ENCODE results near the gene ETV1.

ETV1 gene

GRCh38 chr7:13852281-13852968 lies 137.0 kb downstream of the ETV1 start:
- no peak for TF ChIP-seq CTCF (IDR thresholded peaks at IDR 0.05)
- Histone ChIP-seq H3K36me3 (no peaks in the 10 kb centered on the region), H3K9me3 (no peaks in the 10 kb centered on the region), H3K27ac (no peak overlapping the region), H3K4me3 (no peak overlapping the region), H3K4me1 (peaks cover 0 to 19% (median 0%) of the 10 kb centered on the region in 4 donors), H3K27me3 (no peaks in the 10 kb centered on the region)
- no peak for DNase-seq
- intact Hi-C loops (cut with DNase I; ENCODE audit: low total_unique reads): no loop called here

GRCh38 chr7:13851736-13852135 lies 137.7 kb downstream of the ETV1 start:
- Histone ChIP-seq H3K4me3 (no peak overlapping the region), H3K27me3 (no peaks in the 10 kb centered on the region), H3K27ac (no peak overlapping the region), H3K36me3 (no peaks in the 10 kb centered on the region), H3K4me1 (peaks cover 0 to 19% (median 0%) of the 10 kb centered on the region in 4 donors), H3K9me3 (no peaks in the 10 kb centered on the region)
- no peak for TF ChIP-seq CTCF (IDR thresholded peaks at IDR 0.05)
- no peak for DNase-seq
- intact Hi-C loops (cut with DNase I; ENCODE audit: low total_unique reads): no loop called here

DNA sequence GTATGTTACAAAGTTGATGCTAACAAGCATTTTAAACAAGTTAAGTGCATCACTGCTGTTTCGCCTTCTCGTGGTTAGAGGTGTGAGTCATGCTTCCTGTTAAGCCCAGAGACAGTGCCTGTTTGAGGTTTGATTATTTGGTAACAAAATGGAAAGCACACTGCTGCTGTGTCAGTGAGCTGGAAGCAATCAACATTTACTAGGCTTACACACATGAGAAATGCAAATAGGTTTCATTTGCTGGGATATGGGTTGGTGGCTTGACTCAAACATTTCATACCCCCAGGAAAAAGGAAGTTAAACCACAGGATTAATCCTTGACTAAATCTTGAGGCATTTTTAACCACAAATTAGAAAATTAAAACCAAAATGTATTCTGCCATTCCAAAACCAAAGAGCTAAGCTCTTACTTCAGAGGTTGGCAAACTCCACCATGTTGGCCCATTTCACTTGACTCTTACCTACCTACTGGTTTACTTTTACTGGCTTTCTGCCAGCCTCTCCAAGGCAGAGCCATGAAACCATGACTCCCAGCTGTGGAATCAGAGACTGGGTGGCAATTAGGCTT lies 139.2 kb downstream of the ETV1 start:
- Histone ChIP-seq H3K36me3 (no peaks in the 10 kb centered on the region), H3K9me3 (no peaks in the 10 kb centered on the region), H3K4me1 (peaks cover 0 to 19% (median 0%) of the 10 kb centered on the region in 4 donors), H3K4me3 (no peak overlapping the region), H3K27ac (no peak overlapping the region), H3K27me3 (no peaks in the 10 kb centered on the region)
- TF ChIP-seq CTCF (IDR thresholded peaks at IDR 0.05): no peak
- intact Hi-C loops (cut with DNase I; ENCODE audit: low total_unique reads): no loop called here
- DNase-seq: no peak

DNA sequence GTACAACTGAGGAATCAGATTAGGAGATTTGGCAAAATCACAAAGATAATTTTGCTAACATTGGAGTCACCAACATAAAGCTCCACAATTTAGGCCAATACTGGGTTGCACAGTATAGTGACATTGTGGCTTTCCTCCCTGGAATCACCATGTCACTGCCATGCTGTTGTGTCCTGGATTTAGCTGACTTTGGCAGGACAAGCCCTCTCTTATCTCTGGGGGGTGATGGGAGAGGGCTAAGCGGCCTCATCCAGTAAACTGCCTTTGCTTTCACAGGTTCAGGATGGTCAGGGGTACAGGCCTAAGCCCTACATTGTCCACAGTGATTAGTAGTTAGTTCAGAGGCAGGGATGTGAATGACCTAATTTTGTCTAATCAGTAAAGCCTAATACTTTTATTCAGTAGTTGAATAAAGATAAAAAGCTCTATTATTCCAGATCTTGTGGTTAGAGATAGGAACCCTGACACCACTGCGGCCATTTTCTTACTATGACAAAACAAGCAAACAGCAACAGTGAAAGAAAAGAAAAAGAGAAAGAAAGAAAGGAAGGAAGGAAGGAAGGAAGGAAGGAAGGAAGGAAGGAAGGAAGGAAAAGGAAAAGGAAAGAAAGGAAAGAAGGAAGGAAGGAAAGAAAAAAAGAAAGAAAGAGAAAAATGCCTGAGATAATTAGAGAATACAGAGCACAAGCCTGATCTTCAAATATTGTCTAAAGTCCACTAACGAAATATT lies 140.1 kb downstream of the ETV1 start:
- intact Hi-C loops (cut with DNase I; ENCODE audit: low total_unique reads): no loop called here
- Histone ChIP-seq H3K27ac (no peak overlapping the region), H3K4me1 (peaks cover 0 to 19% (median 0%) of the 10 kb centered on the region in 4 donors), H3K36me3 (no peaks in the 10 kb centered on the region), H3K4me3 (no peak overlapping the region), H3K9me3 (no peaks in the 10 kb centered on the region), H3K27me3 (no peaks in the 10 kb centered on the region)
- no peak for TF ChIP-seq CTCF (IDR thresholded peaks at IDR 0.05)
- DNase-seq: no peak

DNA sequence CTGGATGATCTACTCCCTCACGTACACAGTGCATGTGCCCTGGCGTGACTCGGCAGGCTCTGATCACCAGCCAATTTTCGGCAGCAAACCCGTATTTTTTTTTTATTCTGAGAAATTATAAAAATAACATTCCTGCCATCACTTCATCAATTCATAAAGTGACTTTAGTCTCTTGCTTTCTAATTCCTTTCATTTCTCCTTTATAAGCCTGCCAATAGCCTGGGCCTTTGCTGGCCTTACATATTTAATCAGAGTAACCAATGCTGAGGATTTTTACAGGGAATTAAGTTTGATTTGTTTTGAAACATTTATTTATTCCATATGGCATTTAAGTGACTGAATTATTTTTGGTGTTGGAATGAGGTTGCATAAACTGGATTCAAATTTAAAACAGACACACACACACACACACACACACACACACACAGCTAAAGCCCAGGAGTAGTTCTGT lies 140.8 kb downstream of the ETV1 start:
- peaks cover 0 to 19% (median 0%) of the 10 kb centered on the region in 4 donors for H3K4me1 ChIP-seq
- H3K4me3 ChIP-seq: no peak overlapping the region
- TF ChIP-seq CTCF (IDR thresholded peaks at IDR 0.05): no peak
- no peaks in the 10 kb centered on the region for H3K9me3 ChIP-seq
- no peaks in the 10 kb centered on the region for H3K27me3 ChIP-seq
- intact Hi-C loops (cut with DNase I; ENCODE audit: low total_unique reads): no loop called here
- H3K27ac ChIP-seq: no peak overlapping the region
- H3K36me3 ChIP-seq: no peaks in the 10 kb centered on the region
- no peak for DNase-seq
